H1 (cell line): ENCODE results near the gene DOCK11. TPM values are rescaled to one million over a fixed set of nuclear protein-coding genes. Genes with fewer than 3 reads are reported as not detected.

ENCODE experiments used
- CTCF ChIA-PET: fragments of 300-600 bp; sonication (Branson Sonifier 250); formaldehyde crosslinking; loops from one replicate; lab custom pipeline; 2021; ENCODE audit not compliant: partially characterized antibody; lab: Charles Lee
- POLR2A ChIA-PET: fragments of 300-600 bp; sonication (Branson Sonifier 250); formaldehyde crosslinking; loops from one replicate; lab custom pipeline; 2021; ENCODE audit warnings: inconsistent platforms; ENCODE audit not compliant: partially characterized antibody; lab: Charles Lee
- DNase-seq, 2 experiments: peaks; one replicate each; pipeline versions ENCODE4 v3.0.0 to v3.0.0-alpha.2; 2010 to 2022; ENCODE audit warnings: low spot score in 2 of 2, low read depth in 1 of 2, mixed read lengths in 1 of 2
- FAIRE-seq: peaks from 2 replicates; lab custom pipeline; 2011; peaks lifted over from hg19 to GRCh38; lab: Jason Lieb, UNC
- H2AFZ ChIP-seq: 2 replicates; pipeline ENCODE4 v1.8.1; 2012; ENCODE audit warnings: low read length, inconsistent platforms
- H2AK5ac ChIP-seq: 2 replicates; pipeline ENCODE4 v1.6.1; 2013; ENCODE audit warnings: low read depth, low read length
- H2BK120ac ChIP-seq: replicated peaks from 2 replicates; pipeline ENCODE3; 2013; ENCODE audit warnings: low read depth, low read length, inconsistent platforms
- H2BK12ac ChIP-seq: 2 replicates; pipeline ENCODE4 v1.6.1; 2013; ENCODE audit warnings: low read depth, low read length
- H2BK15ac ChIP-seq: 2 replicates; pipeline ENCODE4 v1.6.1; 2013; ENCODE audit warnings: low read length
- H2BK20ac ChIP-seq: 2 replicates; pipeline ENCODE4 v1.6.1; 2013; ENCODE audit warnings: low read length
- H2BK5ac ChIP-seq: 2 replicates; pipeline ENCODE4 v1.6.1; 2013; ENCODE audit warnings: low read depth, low read length
- H3K14ac ChIP-seq: 2 replicates; pipeline ENCODE4 v1.6.1; 2013; ENCODE audit warnings: inconsistent platforms; ENCODE audit not compliant: insufficient read length
- H3K18ac ChIP-seq: 2 replicates; pipeline ENCODE4 v1.6.1; 2013; ENCODE audit warnings: low read length; ENCODE audit errors: extremely low read depth
- H3K23ac ChIP-seq: 2 replicates; pipeline ENCODE4 v1.6.1; 2013; ENCODE audit warnings: inconsistent platforms; ENCODE audit not compliant: insufficient read length
- H3K23me2 ChIP-seq: 2 replicates; pipeline ENCODE4 v1.6.1; 2013; ENCODE audit warnings: low read depth, low read length
- H3K27ac ChIP-seq: 2 replicates; pipeline ENCODE4 v1.6.1; 2011; ENCODE audit warnings: low read depth, low read length, inconsistent platforms
- H3K27me3 ChIP-seq, 4 experiments: replicated peaks in 1 of 4; 1 replicate in 1 of 4; 2 replicates in 3 of 4; pipeline versions ENCODE4 v1.6.1 to v1.8.1; 2011 to 2013; ENCODE audit warnings: low read length in 3 of 4, mild to moderate bottlenecking in 3 of 4, inconsistent platforms in 2 of 4, mixed read lengths in 2 of 4, moderate library complexity in 1 of 4; ENCODE audit not compliant: control insufficient read depth in 3 of 4, insufficient read depth in 3 of 4; ENCODE audit errors: extremely low read depth in 1 of 4
- H3K36me3 ChIP-seq, 4 experiments: 2 replicates each; pipeline versions ENCODE4 v1.6.1 to v1.8.1; 2011 to 2013; ENCODE audit warnings: mild to moderate bottlenecking in 4 of 4, low read length in 3 of 4, moderate library complexity in 2 of 4, control low read depth in 1 of 4, inconsistent platforms in 1 of 4; ENCODE audit not compliant: insufficient read depth in 4 of 4, control insufficient read depth in 2 of 4
- H3K4ac ChIP-seq: replicated peaks from 2 replicates; pipeline ENCODE3; 2013; ENCODE audit warnings: low read length, low read depth, mixed read lengths, inconsistent platforms; ENCODE audit not compliant: insufficient read length
- H3K4me1 ChIP-seq, 4 experiments: replicated peaks in 1 of 4; 1 replicate in 1 of 4; 2 replicates in 3 of 4; pipeline versions ENCODE4 v1.6.1 to v1.8.1; 2011 to 2013; ENCODE audit warnings: low read length in 3 of 4, inconsistent platforms in 2 of 4, mixed read lengths in 1 of 4; ENCODE audit not compliant: insufficient read depth in 4 of 4, control insufficient read depth in 3 of 4
- H3K4me2 ChIP-seq, 2 experiments: 2 replicates each; pipeline versions ENCODE4 v1.6.1 to v1.8.1; 2011 to 2013; ENCODE audit warnings: low read depth in 2 of 2, low read length in 2 of 2, control low read depth in 1 of 2, inconsistent platforms in 1 of 2, mild to moderate bottlenecking in 1 of 2; ENCODE audit not compliant: insufficient read depth in 1 of 2
- H3K4me3 ChIP-seq, 4 experiments: fragments of 200-600, 300-600 bp in 1 of 4; sonication (generic), shearing (Covaris generic), sonication (Bioruptor Twin) in 1 of 4; 2 replicates each; pipeline versions ENCODE4 v1.5.1 to v1.8.1; 2011 to 2016; ENCODE audit warnings: low read length in 4 of 4, low read depth in 3 of 4, control low read depth in 2 of 4, inconsistent platforms in 2 of 4, mild to moderate bottlenecking in 2 of 4, mixed read lengths in 1 of 4, moderate library complexity in 1 of 4; ENCODE audit not compliant: insufficient read depth in 2 of 4; ENCODE audit errors: extremely low read depth in 1 of 4
- H3K56ac ChIP-seq: replicated peaks from 2 replicates; pipeline ENCODE3; 2013; ENCODE audit warnings: low read depth, mild to moderate bottlenecking, mixed read lengths, low read length, inconsistent platforms; ENCODE audit not compliant: insufficient read length
- H3K79me1 ChIP-seq: 2 replicates; pipeline ENCODE4 v1.6.1; 2013; ENCODE audit warnings: low read depth, low read length, control low read depth
- H3K79me2 ChIP-seq, 2 experiments: 2 replicates each; pipeline versions ENCODE4 v1.6.1 to v1.8.1; 2012 to 2013; ENCODE audit warnings: low read length in 2 of 2, mild to moderate bottlenecking in 2 of 2, inconsistent platforms in 1 of 2; ENCODE audit not compliant: insufficient read depth in 2 of 2, control insufficient read depth in 1 of 2
- H3K9ac ChIP-seq, 4 experiments: replicated peaks in 1 of 4; 1 replicate in 1 of 4; 2 replicates in 3 of 4; pipeline versions ENCODE4 v1.6.1 to v1.8.1; 2011 to 2013; ENCODE audit warnings: low read depth in 3 of 4, low read length in 3 of 4, control low read depth in 2 of 4, mild to moderate bottlenecking in 2 of 4, moderate library complexity in 2 of 4, inconsistent platforms in 1 of 4; ENCODE audit errors: extremely low read depth in 1 of 4
- H3K9me3 ChIP-seq, 2 experiments: 2 replicates each; pipeline versions ENCODE4 v1.6.1 to v1.8.1; 2012 to 2013; ENCODE audit warnings: mild to moderate bottlenecking in 2 of 2, moderate library complexity in 2 of 2, control low read depth in 1 of 2, inconsistent platforms in 1 of 2, low read depth in 1 of 2, low read length in 1 of 2, mixed read lengths in 1 of 2; ENCODE audit not compliant: insufficient read depth in 2 of 2
- H4K20me1 ChIP-seq, 2 experiments: replicated peaks in 1 of 2; 2 replicates each; pipeline versions ENCODE3 to v1.8.1; 2011 to 2013; ENCODE audit warnings: inconsistent platforms in 2 of 2, low read length in 2 of 2, mild to moderate bottlenecking in 1 of 2; ENCODE audit not compliant: insufficient read depth in 2 of 2, control insufficient read depth in 1 of 2
- H4K5ac ChIP-seq: 2 replicates; pipeline ENCODE4 v1.6.1; 2013; ENCODE audit warnings: low read length, low read depth, mixed read lengths, inconsistent platforms; ENCODE audit not compliant: insufficient read length
- H4K8ac ChIP-seq: 2 replicates; pipeline ENCODE4 v1.8.0; 2013; ENCODE audit warnings: mild to moderate bottlenecking, moderate library complexity, low read length, inconsistent platforms; ENCODE audit not compliant: insufficient read depth; ENCODE audit errors: extremely low read depth
- H4K91ac ChIP-seq: replicated peaks from 2 replicates; pipeline ENCODE3; 2013; ENCODE audit warnings: low read length, mixed read lengths, inconsistent platforms; ENCODE audit not compliant: insufficient read length
- HDAC6 ChIP-seq: IDR thresholded peaks from one replicate; pipeline ENCODE4 v1.7.1; 2012; ENCODE audit warnings: low read depth, mild to moderate bottlenecking, inconsistent platforms, low read length, moderate library complexity
- KDM1A ChIP-seq: fragments of 200-600, 300-600 bp; sonication (generic); IDR thresholded peaks from 2 replicates; pipeline ENCODE4 v1.7.1; 2016; ENCODE audit warnings: mild to moderate bottlenecking, low read length, borderline replicate concordance
- RAD21 ChIP-seq, 2 experiments: IDR thresholded peaks in 1 of 2; conservative IDR thresholded peaks in 1 of 2; 2 replicates each; pipeline ENCODE4 v1.6.1; 2011; ENCODE audit warnings: low read depth in 2 of 2, low read length in 2 of 2, improper control_type of control experiment in 1 of 2, inconsistent platforms in 1 of 2, mild to moderate bottlenecking in 1 of 2, moderate library complexity in 1 of 2
- RFX5 ChIP-seq: IDR thresholded peaks from 2 replicates; pipeline ENCODE4 v1.6.1; 2011; ENCODE audit warnings: low read depth, low read length, improper control_type of control experiment, borderline replicate concordance
- SIX5 ChIP-seq: IDR thresholded peaks from 2 replicates; pipeline ENCODE4 v1.6.1; 2011; ENCODE audit warnings: mild to moderate bottlenecking, low read depth, low read length
- SP1 ChIP-seq: IDR thresholded peaks from 2 replicates; pipeline ENCODE4 v1.6.1; 2011; ENCODE audit warnings: low read depth, low read length
- SUZ12 ChIP-seq: fragments of 200-600 bp; sonication (generic); IDR thresholded peaks from 2 replicates; pipeline ENCODE4 v1.6.1; 2012; ENCODE audit warnings: mild to moderate bottlenecking, inconsistent platforms, low read length, moderate library complexity, mixed read lengths
- TEAD4 ChIP-seq: IDR thresholded peaks from 2 replicates; pipeline ENCODE4 v1.6.1; 2012; ENCODE audit warnings: low read depth, low read length, inconsistent platforms, mixed read lengths
- ZNF274 ChIP-seq: IDR thresholded peaks from 2 replicates; pipeline ENCODE4 v1.7.0; 2012; ENCODE audit warnings: low read length, borderline replicate concordance; ENCODE audit errors: extremely low read depth
- WGBS, 2 experiments: shearing (Covaris generic) in 1 of 2; methylation state at CpG; one replicate each; pipeline versions ENCODE4 v1.1.6 to v1.1.7; 2013 to 2015; ENCODE audit warnings: low lambda C conversion rate in 2 of 2, mixed read lengths in 2 of 2, inconsistent platforms in 1 of 2, low coverage in 1 of 2, missing lambda C conversion rate in 1 of 2; ENCODE audit not compliant: insufficient replicate concordance in 2 of 2, insufficient coverage in 1 of 2, insufficient read length in 1 of 2; ENCODE audit errors: extremely low coverage in 1 of 2, missing lambda C conversion rate in 1 of 2; 5-methylcytosine and 5-hydroxymethylcytosine counted together
- polyA plus RNA-seq, 7 experiments: library from polyadenylated mRNA; depleted of rRNA in 3 of 7; stranded (reverse) in 5 of 7; unstranded in 2 of 7; fragments of >200 nt in 5 of 7; fragments of 200-250 nt in 2 of 7; gene quantifications; 1 replicate in 5 of 7; 2 replicates in 1 of 7; 4 replicates in 1 of 7; pipeline versions ENCODE4 v1.2.1 to v1.2.3, GENCODE V29; 2011 to 2013; ENCODE audit warnings: missing spikeins in 2 of 7, mixed read lengths in 2 of 7
- total RNA-seq: library from RNA; stranded (reverse); fragmentation: NEBNext Ultra II Directional; extraction: Animal tissue kit (Norgen Biotek cat#: 25700); gene quantifications from 2 replicates; pipeline ENCODE4 v1.2.1, GENCODE V29; 2021
- TF ChIP-seq, protein P1 (sequence below), 3 experiments: IDR thresholded peaks; 1 replicate in 2 of 3; 2 replicates in 1 of 3; pipeline versions ENCODE4 v1.5.1 to v1.6.1; 2011; ENCODE audit warnings: low read length in 3 of 3, mild to moderate bottlenecking in 3 of 3, inconsistent platforms in 2 of 3, low read depth in 1 of 3, moderate library complexity in 1 of 3; ENCODE audit not compliant: insufficient read depth in 1 of 3; ENCODE audit errors: control extremely low read depth in 1 of 3

DOCK11 gene
- total and polyA plus RNA-seq, 2 of the 8 experiments (the other 6 are each of a cell fraction or from before 2014, with no cell fraction given) = 4.9 to 12.0 TPM

DNA sequence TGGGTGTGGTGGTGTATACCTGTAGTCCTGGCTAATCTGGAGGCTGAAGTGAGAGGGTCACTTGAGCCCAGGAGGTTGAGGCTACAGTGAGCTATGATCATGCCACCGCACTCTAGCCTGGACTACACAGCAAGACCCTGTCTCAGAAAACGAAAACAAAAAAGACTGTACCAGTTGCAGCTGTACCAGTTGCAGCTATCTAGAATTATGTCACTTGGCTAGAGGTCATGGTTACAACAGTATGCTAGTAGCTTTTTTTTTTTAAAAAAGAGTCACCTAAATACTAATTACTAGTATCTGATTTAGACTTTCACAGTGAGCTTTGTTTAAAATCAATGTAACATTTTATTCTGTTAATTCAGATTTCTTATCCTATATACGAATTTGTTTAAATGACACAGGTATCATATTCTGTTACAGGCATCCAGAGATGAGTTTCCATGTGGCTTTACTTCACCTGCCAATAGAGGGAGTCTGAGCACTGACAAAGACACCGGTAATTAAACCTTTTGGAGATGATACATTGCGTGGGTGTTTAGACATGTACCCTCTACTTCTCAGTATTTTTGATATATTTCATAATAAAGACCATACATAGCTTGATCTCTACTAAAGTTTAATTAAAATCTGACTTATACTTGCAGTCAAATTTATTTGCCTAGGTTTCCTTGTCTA, 131.6 kb downstream of the DOCK11 start:
- no peak overlapping the region for H2BK5ac ChIP-seq
- no peaks in the 10 kb centered on the region for H3K79me2 ChIP-seq
- DNase-seq (no peak), FAIRE-seq (peak; percentile 99)
- no peak overlapping the region for H2BK15ac ChIP-seq
- no peaks in the 10 kb centered on the region for H4K20me1 ChIP-seq
- no peak overlapping the region for H2BK120ac ChIP-seq
- no peak overlapping the region for H3K14ac ChIP-seq
- no peak overlapping the region for H4K8ac ChIP-seq
- H3K9me3 ChIP-seq = no peaks in the 10 kb centered on the region
- H4K5ac ChIP-seq = no peak overlapping the region
- no peak overlapping the region for H3K56ac ChIP-seq
- no peak overlapping the region for H4K91ac ChIP-seq
- H2BK20ac ChIP-seq = no peak overlapping the region
- 81% methylated on average over 5 of the region's 5 CpGs; no CpG with 5 or more reads in 1 of the 2 experiments for WGBS, 2 experiments
- H3K9ac ChIP-seq = no peak overlapping the region
- ChIA-PET CTCF (interaction anchor here (0.6 to 2.1 kb wide), 21 partner anchors 9 to 447 kb away, joined by 3 to 11 read pairs (median 4); partner anchors contain the start of gene ZCCHC12), POLR2A (interaction anchor here (0.7 kb wide), 1 partner anchor 414 kb away, joined by 3 read pairs; no protein-coding TSS in a partner anchor)
- no peaks in the 10 kb centered on the region for H3K4me1 ChIP-seq
- no peak overlapping the region for H2AFZ ChIP-seq
- no peaks in the 10 kb centered on the region; a peak in 1 of 8 replicates for H3K36me3 ChIP-seq
- H2AK5ac ChIP-seq = no peak overlapping the region
- H3K79me1 ChIP-seq = no peaks in the 10 kb centered on the region
- H3K4me3 ChIP-seq = no peak overlapping the region
- H3K18ac ChIP-seq = no peak overlapping the region
- H3K23ac ChIP-seq = no peak overlapping the region
- no peaks in the 10 kb centered on the region for H3K27me3 ChIP-seq
- no peak overlapping the region for H3K4me2 ChIP-seq
- no peak overlapping the region for H3K4ac ChIP-seq
- H3K23me2 ChIP-seq = no peaks in the 10 kb centered on the region
- no peak overlapping the region for H3K27ac ChIP-seq
- H2BK12ac ChIP-seq = no peak overlapping the region
- TF ChIP-seq SUZ12 (no peak), RAD21 (IDR thresholded peaks at IDR 0.05 in 1 of 2, conservative IDR thresholded peaks at IDR 0.05 in 1 of 2; ENCODE audit: low read depth in 2 of 2, low read length in 2 of 2) (peak; percentile 33 to 50), HDAC6 (no peak), SP1 (no peak), KDM1A (no peak), ZNF274 (no peak), TEAD4 (no peak), SIX5 (no peak), RFX5 (no peak)
- TF ChIP-seq, protein P1, sequence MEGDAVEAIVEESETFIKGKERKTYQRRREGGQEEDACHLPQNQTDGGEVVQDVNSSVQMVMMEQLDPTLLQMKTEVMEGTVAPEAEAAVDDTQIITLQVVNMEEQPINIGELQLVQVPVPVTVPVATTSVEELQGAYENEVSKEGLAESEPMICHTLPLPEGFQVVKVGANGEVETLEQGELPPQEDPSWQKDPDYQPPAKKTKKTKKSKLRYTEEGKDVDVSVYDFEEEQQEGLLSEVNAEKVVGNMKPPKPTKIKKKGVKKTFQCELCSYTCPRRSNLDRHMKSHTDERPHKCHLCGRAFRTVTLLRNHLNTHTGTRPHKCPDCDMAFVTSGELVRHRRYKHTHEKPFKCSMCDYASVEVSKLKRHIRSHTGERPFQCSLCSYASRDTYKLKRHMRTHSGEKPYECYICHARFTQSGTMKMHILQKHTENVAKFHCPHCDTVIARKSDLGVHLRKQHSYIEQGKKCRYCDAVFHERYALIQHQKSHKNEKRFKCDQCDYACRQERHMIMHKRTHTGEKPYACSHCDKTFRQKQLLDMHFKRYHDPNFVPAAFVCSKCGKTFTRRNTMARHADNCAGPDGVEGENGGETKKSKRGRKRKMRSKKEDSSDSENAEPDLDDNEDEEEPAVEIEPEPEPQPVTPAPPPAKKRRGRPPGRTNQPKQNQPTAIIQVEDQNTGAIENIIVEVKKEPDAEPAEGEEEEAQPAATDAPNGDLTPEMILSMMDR (IDR thresholded peaks at IDR 0.05; ENCODE audit: control extremely low read depth in 1 of 3, insufficient read depth in 1 of 3, low read depth in 1 of 3, low read length in 3 of 3) = peak in 2 of 3 experiments; percentile 26 to 42; a peak in 2 of 4 replicates
